Suprapubic skin (tissue), 4 donors: ENCODE measurements around the gene NECAB3.

Experiments used
- CTCF ChIP-seq, 2 donors: fragments of 200-600 bp in 1 of 2; fragments of 450-650 bp in 1 of 2; sonication (generic) in 1 of 2; IDR thresholded peaks; one replicate each; pipeline ENCODE4 v1.5.1; 2016 to 2019; ENCODE audit warnings: antibody characterized with exemption in 2 of 2, mild to moderate bottlenecking in 1 of 2, moderate library complexity in 1 of 2
- EP300 ChIP-seq: sonication (generic); formaldehyde crosslinking; IDR thresholded peaks from one replicate; pipeline ENCODE4 v1.6.1; 2017; ENCODE audit warnings: antibody characterized with exemption
- POLR2A ChIP-seq, 2 donors: fragments of 450-650 bp; IDR thresholded peaks; one replicate each; pipeline ENCODE4 v1.6.1; 2017; ENCODE audit warnings: antibody characterized with exemption in 2 of 2, mild to moderate bottlenecking in 2 of 2, moderate library complexity in 2 of 2
- POLR2AphosphoS5 ChIP-seq, 3 donors: sonication (generic); formaldehyde crosslinking; IDR thresholded peaks; one replicate each; pipeline ENCODE4 v1.6.1; 2017; ENCODE audit warnings: antibody characterized with exemption in 3 of 3

GRCh38 chr20:33719277-33719988 lies 45.2 kb upstream of the NECAB3 start:
- TF ChIP-seq CTCF (IDR thresholded peaks at IDR 0.05) (no peak), POLR2A (IDR thresholded peaks at IDR 0.05) (no peak), EP300 (no peak), POLR2AphosphoS5 (IDR thresholded peaks at IDR 0.05) (no peak)
